Measurements from ENCODE around the gene MYO1E. TPM values are rescaled to one million over a fixed set of nuclear protein-coding genes. Genes with fewer than 3 reads are reported as not detected.

The MYO1E gene
- total RNA-seq, 1 donor from 2014 or later = 23.6 TPM

DNA sequence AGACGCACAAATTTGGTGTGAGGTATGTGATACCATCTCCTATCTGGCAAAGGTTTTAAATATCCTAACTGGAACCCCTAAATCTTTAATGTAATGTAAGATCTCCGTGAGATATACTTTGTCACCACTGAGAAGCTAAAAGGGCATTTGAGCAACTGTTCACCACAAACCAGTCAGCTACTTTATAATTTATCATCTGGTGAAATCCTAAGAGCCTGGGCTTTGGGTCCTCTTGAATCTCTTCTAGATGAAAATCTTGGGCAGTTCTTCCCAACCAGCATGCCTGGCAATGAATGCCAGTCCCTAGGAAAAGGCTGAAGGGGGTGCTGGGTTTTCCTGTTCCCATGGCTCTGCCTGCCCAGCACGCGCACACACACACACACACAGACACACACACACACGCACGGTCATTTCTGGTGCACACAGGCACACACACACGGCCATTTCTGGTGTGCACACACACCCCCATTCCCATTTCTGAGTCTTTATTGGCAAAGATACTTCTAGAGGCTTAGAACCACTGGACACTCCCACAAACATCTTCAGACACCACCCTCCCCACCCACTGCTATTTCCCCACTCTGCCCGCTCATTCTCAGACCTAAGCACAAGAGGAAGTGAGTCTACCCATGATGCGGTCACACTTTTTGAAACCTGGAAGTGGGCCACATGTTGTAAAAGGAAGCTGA, 72.6 kb downstream of the MYO1E start:
- H3K4me3 ChIP-seq = peak overlapping the region; percentile 9
- intact Hi-C loops (cut with micrococcal nuclease) = no loop called here

DNA sequence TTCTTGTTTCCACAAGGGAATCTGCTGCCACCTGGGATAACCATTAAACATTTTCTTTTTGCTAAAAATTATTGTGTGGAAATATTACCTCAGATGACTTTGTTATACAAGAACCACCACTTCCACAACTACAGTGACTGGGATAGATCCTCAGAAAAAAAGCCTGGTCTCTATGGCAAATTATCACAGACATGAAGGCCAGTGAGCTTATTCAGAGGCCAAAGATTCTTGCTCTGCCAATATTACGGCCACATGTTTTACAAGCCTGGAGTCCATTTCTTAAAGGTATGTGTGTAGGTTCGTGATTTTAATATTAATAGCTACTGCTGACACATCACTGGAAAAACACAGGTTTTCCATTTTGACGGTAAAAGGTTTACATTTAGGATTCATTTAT, 73.8 kb downstream of the MYO1E start:
- no peak overlapping the region for H3K27ac ChIP-seq (replicated peaks)
- TF ChIP-seq, protein P1, sequence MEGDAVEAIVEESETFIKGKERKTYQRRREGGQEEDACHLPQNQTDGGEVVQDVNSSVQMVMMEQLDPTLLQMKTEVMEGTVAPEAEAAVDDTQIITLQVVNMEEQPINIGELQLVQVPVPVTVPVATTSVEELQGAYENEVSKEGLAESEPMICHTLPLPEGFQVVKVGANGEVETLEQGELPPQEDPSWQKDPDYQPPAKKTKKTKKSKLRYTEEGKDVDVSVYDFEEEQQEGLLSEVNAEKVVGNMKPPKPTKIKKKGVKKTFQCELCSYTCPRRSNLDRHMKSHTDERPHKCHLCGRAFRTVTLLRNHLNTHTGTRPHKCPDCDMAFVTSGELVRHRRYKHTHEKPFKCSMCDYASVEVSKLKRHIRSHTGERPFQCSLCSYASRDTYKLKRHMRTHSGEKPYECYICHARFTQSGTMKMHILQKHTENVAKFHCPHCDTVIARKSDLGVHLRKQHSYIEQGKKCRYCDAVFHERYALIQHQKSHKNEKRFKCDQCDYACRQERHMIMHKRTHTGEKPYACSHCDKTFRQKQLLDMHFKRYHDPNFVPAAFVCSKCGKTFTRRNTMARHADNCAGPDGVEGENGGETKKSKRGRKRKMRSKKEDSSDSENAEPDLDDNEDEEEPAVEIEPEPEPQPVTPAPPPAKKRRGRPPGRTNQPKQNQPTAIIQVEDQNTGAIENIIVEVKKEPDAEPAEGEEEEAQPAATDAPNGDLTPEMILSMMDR (IDR thresholded peaks at IDR 0.05; ENCODE audit: borderline replicate concordance) = no peak
- no peaks in the 10 kb centered on the region for H3K36me3 ChIP-seq
- peaks cover 57% of the 10 kb centered on the region for H3K4me1 ChIP-seq
- H3K9me3 ChIP-seq (replicated peaks) = no peaks in the 10 kb centered on the region
- no peak for DNase-seq
- no peak overlapping the region for H3K4me3 ChIP-seq
- no peaks in the 10 kb centered on the region for H3K27me3 ChIP-seq (ENCODE audit: low read depth)
- intact Hi-C loops (cut with micrococcal nuclease) = no loop called here

More for the DNA sequence above, 72.6 kb downstream of the MYO1E start:
- H3K4me1 ChIP-seq = peaks cover 57% of the 10 kb centered on the region
- DNase-seq = peak; percentile 45
- no peaks in the 10 kb centered on the region for H3K9me3 ChIP-seq (replicated peaks)
- peak overlapping the region; percentile 53 for H3K27ac ChIP-seq (replicated peaks)
- no peaks in the 10 kb centered on the region for H3K27me3 ChIP-seq (ENCODE audit: low read depth)
- H3K36me3 ChIP-seq = no peaks in the 10 kb centered on the region
- TF ChIP-seq, protein P1 (IDR thresholded peaks at IDR 0.05; ENCODE audit: borderline replicate concordance) = no peak

GRCh38 chr15:59298225-59298853, 74.3 kb downstream of the MYO1E start:
- intact Hi-C loops (cut with micrococcal nuclease) = no loop called here
- DNase-seq = no peak
- TF ChIP-seq, protein P1 (IDR thresholded peaks at IDR 0.05; ENCODE audit: borderline replicate concordance) = no peak
- Histone ChIP-seq H3K27me3 (ENCODE audit: low read depth) (no peaks in the 10 kb centered on the region), H3K9me3 (replicated peaks) (no peaks in the 10 kb centered on the region), H3K4me3 (no peak overlapping the region), H3K27ac (replicated peaks) (no peak overlapping the region), H3K36me3 (no peaks in the 10 kb centered on the region), H3K4me1 (peaks cover 62% of the 10 kb centered on the region)

GRCh38 chr15:59296181-59296617, 76.5 kb downstream of the MYO1E start:
- intact Hi-C loops (cut with micrococcal nuclease) = no loop called here
- H3K4me3 ChIP-seq = no peak overlapping the region
- no peaks in the 10 kb centered on the region for H3K36me3 ChIP-seq
- no peaks in the 10 kb centered on the region for H3K9me3 ChIP-seq (replicated peaks)
- TF ChIP-seq, protein P1 (IDR thresholded peaks at IDR 0.05; ENCODE audit: borderline replicate concordance) = no peak
- peak overlapping the region; percentile 62 for H3K27ac ChIP-seq (replicated peaks)
- peaks cover 78% of the 10 kb centered on the region for H3K4me1 ChIP-seq
- no peak for DNase-seq
- H3K27me3 ChIP-seq (ENCODE audit: low read depth) = no peaks in the 10 kb centered on the region

GRCh38 chr15:59295261-59296001, 77.2 kb downstream of the MYO1E start:
- no peaks in the 10 kb centered on the region for H3K9me3 ChIP-seq (replicated peaks)
- no peaks in the 10 kb centered on the region for H3K36me3 ChIP-seq
- H3K4me1 ChIP-seq = peaks cover 80% of the 10 kb centered on the region
- DNase-seq = no peak
- H3K27me3 ChIP-seq (ENCODE audit: low read depth) = no peaks in the 10 kb centered on the region
- H3K27ac ChIP-seq (replicated peaks) = peak overlapping the region; percentile 62
- intact Hi-C loops (cut with micrococcal nuclease) = no loop called here
- TF ChIP-seq, protein P1 (IDR thresholded peaks at IDR 0.05; ENCODE audit: borderline replicate concordance) = no peak
- H3K4me3 ChIP-seq = peak overlapping the region; percentile 21
